Central memory CD8-positive, alpha-beta T cell (primary cell): ENCODE data around the gene ELP4.
"Not testable (repeated sequence)": the region's sequence is repeated elsewhere in the genome, so short reads cannot be mapped to it uniquely, and the experiment has no call there.

ENCODE experiments used
- ATAC-seq: fragments of 150-1000 bp; cut with Tn5 transposase; replicated peaks from 2 replicates; pipeline ENCODE4 v1.10.0; 2022; ENCODE audit warnings: mild to moderate bottlenecking, moderate FRiP score, moderate number of reproducible peaks; ENCODE audit not compliant: poor library complexity, severe bottlenecking; ENCODE audit errors: extremely low read depth
- DNase-seq, 2 donors: peaks; one replicate each; pipeline ENCODE4 v3.0.0; 2021; ENCODE audit warnings: low spot score in 2 of 2
- H3K27ac Mint-ChIP-seq: one replicate; pipeline ENCODE4 v1.8.0; 2022; ENCODE audit warnings: low read depth, mild to moderate bottlenecking, moderate library complexity, mixed read lengths
- H3K27me3 Mint-ChIP-seq: one replicate; pipeline ENCODE4 v1.8.0; 2022; ENCODE audit warnings: mixed read lengths
- H3K36me3 Mint-ChIP-seq: one replicate; pipeline ENCODE4 v1.8.0; 2022; ENCODE audit warnings: mild to moderate bottlenecking, moderate library complexity, mixed read lengths; ENCODE audit not compliant: insufficient read depth
- H3K4me1 Mint-ChIP-seq: one replicate; pipeline ENCODE4 v1.8.0; 2022; ENCODE audit warnings: mixed read lengths
- H3K4me3 Mint-ChIP-seq: one replicate; pipeline ENCODE4 v1.8.0; 2022; ENCODE audit warnings: mild to moderate bottlenecking, moderate library complexity, mixed read lengths
- H3K9me3 Mint-ChIP-seq: one replicate; pipeline ENCODE4 v1.8.0; 2022; ENCODE audit warnings: mixed read lengths

ELP4 gene

DNA sequence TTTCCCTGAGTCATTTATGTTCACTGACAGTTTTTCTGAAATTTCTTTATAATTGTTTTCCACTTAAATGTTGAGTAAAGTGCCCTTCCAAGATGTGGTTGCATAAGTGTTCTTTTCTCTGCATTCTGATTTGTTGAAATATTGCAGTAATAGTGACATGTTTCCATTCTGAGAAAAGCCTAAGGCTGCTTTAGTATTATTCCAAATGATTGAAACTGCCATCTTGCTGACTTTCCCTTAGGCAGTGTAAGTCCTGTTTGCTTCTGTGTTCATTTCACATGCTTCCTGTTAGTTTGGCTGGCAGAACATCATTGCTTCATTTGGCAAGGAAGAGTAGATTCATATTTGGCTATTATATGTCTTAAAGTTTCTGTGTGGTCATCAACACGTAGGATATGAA, 146.5 kb downstream of the ELP4 start:
- no peak for DNase-seq
- no peak overlapping the region for H3K4me3 Mint-ChIP-seq
- H3K27me3 Mint-ChIP-seq: no peaks in the 10 kb centered on the region
- no peaks in the 10 kb centered on the region for H3K9me3 Mint-ChIP-seq
- no peaks in the 10 kb centered on the region for H3K4me1 Mint-ChIP-seq
- ATAC-seq: no peak
- H3K27ac Mint-ChIP-seq: no peak overlapping the region
- H3K36me3 Mint-ChIP-seq: no peaks in the 10 kb centered on the region

DNA sequence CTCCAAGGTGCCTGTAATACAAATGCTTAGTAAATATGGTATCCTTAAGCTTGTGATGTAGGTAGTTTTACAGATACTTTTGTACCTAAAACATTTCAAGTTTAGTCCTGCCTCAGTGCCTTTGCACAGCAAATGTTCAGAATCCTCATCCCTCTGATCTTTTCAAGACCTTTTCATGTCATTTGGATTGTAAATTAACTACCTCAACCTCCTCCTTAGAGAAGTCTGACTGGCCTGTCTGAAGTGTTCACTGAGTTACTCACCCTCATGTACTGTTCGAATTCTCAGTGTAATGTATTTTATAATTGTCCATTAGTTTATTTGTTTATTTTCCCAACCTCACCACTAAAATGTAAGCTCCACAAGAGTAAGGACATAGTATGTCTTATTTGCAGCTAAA, 147.5 kb downstream of the ELP4 start:
- H3K4me1 Mint-ChIP-seq: no peaks in the 10 kb centered on the region
- no peaks in the 10 kb centered on the region for H3K36me3 Mint-ChIP-seq
- H3K27ac Mint-ChIP-seq: no peak overlapping the region
- DNase-seq (no peak), ATAC-seq (no peak)
- H3K27me3 Mint-ChIP-seq: no peaks in the 10 kb centered on the region
- H3K9me3 Mint-ChIP-seq: no peaks in the 10 kb centered on the region
- H3K4me3 Mint-ChIP-seq: no peak overlapping the region

DNA sequence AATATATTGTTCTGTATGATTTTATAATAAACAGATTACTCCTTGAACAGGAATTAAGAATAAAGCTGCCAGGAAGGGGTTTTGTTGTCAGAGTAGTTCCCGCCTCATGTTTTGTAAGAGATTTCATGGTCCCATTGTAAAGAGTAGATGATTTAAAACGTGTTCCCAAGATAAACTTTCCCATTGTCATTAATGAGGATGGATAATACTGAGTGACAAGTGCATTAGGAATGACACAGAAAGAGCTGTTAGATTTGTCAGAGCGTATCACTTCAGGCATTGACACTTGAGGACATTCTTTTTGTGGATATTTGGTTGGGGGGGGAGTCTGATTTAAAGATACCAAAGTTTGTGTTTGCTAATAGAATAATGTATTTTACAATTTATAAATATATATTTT, 154.6 kb downstream of the ELP4 start:
- DNase-seq (no peak), ATAC-seq (no peak)
- Mint-ChIP-seq H3K4me3 (no peak overlapping the region), H3K4me1 (no peaks in the 10 kb centered on the region), H3K27me3 (no peaks in the 10 kb centered on the region), H3K9me3 (no peaks in the 10 kb centered on the region), H3K36me3 (no peaks in the 10 kb centered on the region), H3K27ac (no peak overlapping the region)

DNA sequence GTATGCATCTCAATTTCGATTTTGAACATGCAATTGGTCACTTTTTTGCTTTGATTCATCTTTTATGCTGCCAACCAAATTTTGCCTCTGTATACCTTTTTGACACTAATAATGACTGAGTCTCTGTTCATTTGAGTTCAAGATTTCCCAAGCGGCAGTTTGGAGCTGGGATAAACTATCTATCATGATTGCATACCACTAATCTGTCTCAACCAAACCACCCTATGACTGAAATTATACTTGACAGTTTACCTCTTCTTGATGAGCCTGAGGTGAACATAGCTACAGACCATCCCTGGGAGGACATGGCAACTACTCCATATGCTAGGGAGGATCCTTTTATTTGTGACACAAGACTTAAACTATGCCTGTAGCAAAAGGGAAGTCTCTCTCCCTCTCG, 155.4 kb downstream of the ELP4 start:
- no peaks in the 10 kb centered on the region for H3K9me3 Mint-ChIP-seq
- no peak overlapping the region for H3K27ac Mint-ChIP-seq
- H3K36me3 Mint-ChIP-seq: peaks cover 1% of the 10 kb centered on the region
- DNase-seq (no peak), ATAC-seq (no peak)
- no peaks in the 10 kb centered on the region for H3K4me1 Mint-ChIP-seq
- H3K4me3 Mint-ChIP-seq: no peak overlapping the region
- H3K27me3 Mint-ChIP-seq: no peaks in the 10 kb centered on the region

DNA sequence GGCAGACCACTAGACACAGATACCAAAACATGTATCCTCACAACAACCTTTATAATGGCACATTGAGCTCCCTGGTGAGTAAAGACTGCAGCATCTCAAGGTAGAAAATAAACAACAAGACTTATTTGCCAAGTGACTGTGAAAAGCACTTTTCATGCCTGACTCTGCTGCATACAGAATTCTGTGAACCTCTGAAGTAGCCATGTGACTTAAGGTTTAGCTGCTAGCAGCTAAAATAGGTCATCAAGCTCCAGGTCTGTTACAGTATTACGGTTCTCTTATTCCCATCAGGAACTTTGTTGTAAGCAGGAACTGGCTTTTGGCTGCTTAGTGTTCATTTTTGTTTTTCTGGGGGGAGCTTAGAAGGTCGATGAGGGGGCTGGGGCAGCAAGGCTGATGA, 162.1 kb downstream of the ELP4 start:
- peaks cover 1% of the 10 kb centered on the region for H3K36me3 Mint-ChIP-seq
- no peaks in the 10 kb centered on the region for H3K27me3 Mint-ChIP-seq
- no peaks in the 10 kb centered on the region for H3K4me1 Mint-ChIP-seq
- H3K4me3 Mint-ChIP-seq: no peak overlapping the region
- no peak overlapping the region for H3K27ac Mint-ChIP-seq
- ATAC-seq (no peak), DNase-seq (no peak)
- H3K9me3 Mint-ChIP-seq: no peaks in the 10 kb centered on the region

DNA sequence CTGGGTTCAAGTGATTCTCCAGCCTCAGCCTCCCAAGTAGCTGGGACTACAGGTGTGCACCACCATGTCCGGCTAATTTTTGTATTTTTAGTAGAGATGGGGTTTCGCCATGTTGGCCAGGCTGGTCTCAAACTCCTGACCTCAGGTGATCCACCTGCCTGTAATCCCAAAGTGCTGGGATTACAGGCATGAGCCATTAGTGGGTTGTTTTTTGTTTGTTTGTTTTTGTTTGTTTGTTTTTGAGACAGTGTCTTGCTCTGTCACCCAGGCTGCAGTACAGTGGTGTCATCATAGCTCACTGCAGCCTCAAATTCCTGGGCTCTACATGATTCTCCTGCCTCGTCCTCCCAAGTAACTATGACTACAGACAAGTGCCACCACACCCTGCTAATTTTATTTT, 163.5 kb downstream of the ELP4 start:
- H3K36me3 Mint-ChIP-seq, DNase-seq, ATAC-seq, H3K27me3 Mint-ChIP-seq, H3K27ac Mint-ChIP-seq, H3K4me1 Mint-ChIP-seq, H3K9me3 Mint-ChIP-seq, H3K4me3 Mint-ChIP-seq: not testable (repeated sequence)

DNA sequence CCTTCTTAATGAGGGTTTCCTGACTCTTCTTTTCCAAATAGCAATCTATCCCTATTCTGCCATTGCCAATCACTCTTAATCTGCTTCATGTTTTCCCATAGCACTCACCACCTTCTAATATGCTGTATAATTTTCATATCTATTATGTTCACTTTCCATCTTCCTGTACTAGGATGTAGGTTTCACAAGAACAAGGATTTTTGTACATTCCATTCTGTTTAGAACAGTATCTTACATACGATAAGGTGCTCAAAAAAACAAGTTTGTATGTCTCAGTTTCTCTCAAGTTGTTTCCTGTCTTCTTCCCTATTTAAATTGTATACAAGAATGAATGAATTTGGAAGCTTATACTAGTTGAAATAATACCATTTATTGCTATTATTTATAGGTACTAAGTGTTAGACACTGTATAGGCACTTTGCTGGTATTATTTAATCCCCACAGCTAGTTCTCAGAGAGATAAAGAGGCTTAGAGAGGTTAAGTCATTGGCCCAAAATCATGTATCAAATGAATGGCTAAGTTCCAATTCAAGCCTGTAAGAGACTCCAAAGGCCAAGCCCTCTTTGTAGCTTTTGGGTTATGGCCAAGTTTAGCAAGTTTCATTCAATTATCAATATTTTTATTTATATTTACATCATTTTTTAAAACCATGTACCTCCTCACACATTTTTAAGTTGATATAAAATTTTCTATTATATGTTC, 166.9 kb downstream of the ELP4 start:
- Mint-ChIP-seq H3K27ac (no peak overlapping the region), H3K4me1 (no peaks in the 10 kb centered on the region), H3K4me3 (no peak overlapping the region), H3K27me3 (no peaks in the 10 kb centered on the region), H3K9me3 (no peaks in the 10 kb centered on the region), H3K36me3 (no peaks in the 10 kb centered on the region)
- no peak for DNase-seq
- no peak for ATAC-seq

DNA sequence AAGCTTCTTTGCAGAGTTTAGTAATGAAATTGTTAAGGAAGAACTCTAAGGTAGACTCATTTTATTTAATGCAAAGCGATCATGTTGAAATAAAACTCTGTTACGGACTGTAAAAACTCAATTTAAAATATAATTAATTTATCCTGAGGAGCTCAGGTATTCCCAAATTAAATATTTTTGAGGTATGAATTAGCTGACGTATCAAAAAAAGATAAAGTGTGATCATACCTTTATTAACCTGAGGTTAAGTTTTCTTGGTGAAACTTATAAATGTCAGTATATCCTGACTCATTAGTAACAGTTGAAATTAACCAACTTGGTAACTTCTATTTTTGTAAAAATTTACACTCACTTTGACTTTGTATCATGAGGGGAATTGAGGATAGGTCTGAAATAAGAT, 171.2 kb downstream of the ELP4 start:
- Mint-ChIP-seq H3K36me3 (no peaks in the 10 kb centered on the region), H3K9me3 (no peaks in the 10 kb centered on the region), H3K4me1 (no peaks in the 10 kb centered on the region), H3K27me3 (no peaks in the 10 kb centered on the region), H3K27ac (no peak overlapping the region), H3K4me3 (no peak overlapping the region)
- DNase-seq (no peak), ATAC-seq (no peak)

DNA sequence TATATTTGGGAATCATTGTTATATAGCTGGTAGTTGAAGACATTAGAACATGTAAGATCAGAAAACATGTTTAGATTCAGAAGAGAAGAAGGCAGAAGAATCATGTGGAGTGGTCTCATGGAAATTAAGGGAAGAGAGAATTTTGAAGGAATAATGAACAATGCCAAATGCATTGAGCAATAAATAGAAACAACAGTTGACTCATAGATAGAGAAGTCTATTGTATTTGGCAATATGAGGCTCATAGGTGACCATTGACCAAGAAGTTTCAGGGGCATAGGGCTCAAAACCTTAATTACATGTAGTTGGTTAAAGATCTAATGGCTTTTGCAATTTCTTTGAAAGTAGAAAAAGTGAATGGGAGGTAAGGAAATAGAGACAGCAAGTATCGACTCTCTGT, 177.7 kb downstream of the ELP4 start:
- Mint-ChIP-seq H3K27ac (no peak overlapping the region), H3K36me3 (peaks cover 2% of the 10 kb centered on the region), H3K27me3 (no peaks in the 10 kb centered on the region), H3K4me1 (peaks cover 6% of the 10 kb centered on the region), H3K9me3 (no peaks in the 10 kb centered on the region), H3K4me3 (no peak overlapping the region)
- no peak for DNase-seq
- no peak for ATAC-seq

DNA sequence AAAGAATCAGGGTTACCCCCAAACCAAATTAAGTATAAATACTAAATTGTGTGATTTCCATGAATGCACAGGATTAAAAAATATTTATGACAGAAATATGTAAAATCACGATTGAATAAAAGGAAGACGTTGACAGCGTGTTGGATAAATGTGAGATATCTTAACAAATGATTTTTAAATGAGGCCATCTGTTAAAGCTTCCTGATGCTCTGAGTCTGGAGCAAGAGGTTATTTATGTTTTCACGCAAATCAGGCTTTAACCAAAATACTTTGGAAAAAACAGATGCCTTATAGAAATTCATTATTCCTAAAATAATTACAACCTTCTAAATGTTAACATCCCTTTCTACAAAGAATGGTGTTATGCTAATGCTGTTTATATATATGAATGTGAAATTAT, 178.3 kb downstream of the ELP4 start:
- Mint-ChIP-seq H3K27me3 (no peaks in the 10 kb centered on the region), H3K4me3 (no peak overlapping the region), H3K4me1 (peaks cover 6% of the 10 kb centered on the region), H3K9me3 (no peaks in the 10 kb centered on the region), H3K36me3 (peaks cover 2% of the 10 kb centered on the region), H3K27ac (no peak overlapping the region)
- ATAC-seq (no peak), DNase-seq (no peak)

DNA sequence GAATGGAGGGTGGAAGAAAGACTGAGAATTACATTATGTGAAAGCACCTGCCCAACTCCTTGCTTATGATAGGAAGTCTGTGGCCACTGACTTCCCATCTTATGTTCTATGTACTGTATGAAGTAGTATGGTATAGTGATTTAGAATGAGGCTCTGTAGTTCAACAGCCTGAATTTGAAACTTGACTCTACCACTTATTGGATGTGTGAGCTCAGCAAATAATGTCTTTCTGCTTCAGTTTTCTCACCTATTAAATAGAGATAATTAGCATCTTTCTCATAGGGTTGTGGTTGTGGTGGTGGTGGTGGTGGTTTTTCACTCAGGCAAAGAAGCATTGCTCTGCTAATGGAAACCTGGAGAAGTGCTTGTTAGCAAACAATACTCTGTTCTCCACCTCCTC, 180.0 kb downstream of the ELP4 start:
- Mint-ChIP-seq H3K4me3 (no peak overlapping the region), H3K9me3 (no peaks in the 10 kb centered on the region), H3K27me3 (no peaks in the 10 kb centered on the region), H3K36me3 (peaks cover 2% of the 10 kb centered on the region), H3K27ac (peak overlapping the region; percentile 49), H3K4me1 (peaks cover 6% of the 10 kb centered on the region)
- DNase-seq: no peak
- ATAC-seq: no peak

DNA sequence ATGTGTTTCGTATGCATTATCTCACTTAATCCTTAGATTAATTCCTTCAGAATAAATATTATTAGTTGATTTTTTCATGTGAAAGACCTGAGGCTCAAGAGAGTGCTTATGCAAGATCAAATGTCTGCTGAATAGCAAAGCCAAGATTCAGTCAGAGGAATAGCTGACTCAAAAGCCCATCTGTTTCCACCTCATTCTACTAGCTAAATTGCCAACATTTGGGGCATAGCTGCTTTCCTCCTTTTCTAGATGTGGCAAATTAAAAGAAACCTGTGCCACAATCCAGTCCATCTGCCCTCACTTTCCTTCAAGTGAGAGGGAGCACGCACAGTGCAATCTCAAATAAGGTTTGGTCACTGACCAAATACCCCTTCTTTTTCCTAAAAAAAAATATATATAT, 180.5 kb downstream of the ELP4 start:
- Mint-ChIP-seq H3K4me1 (peaks cover 6% of the 10 kb centered on the region), H3K36me3 (peaks cover 2% of the 10 kb centered on the region), H3K9me3 (no peaks in the 10 kb centered on the region), H3K4me3 (no peak overlapping the region), H3K27ac (peak overlapping the region; percentile 49), H3K27me3 (no peaks in the 10 kb centered on the region)
- ATAC-seq: no peak
- DNase-seq: no peak

DNA sequence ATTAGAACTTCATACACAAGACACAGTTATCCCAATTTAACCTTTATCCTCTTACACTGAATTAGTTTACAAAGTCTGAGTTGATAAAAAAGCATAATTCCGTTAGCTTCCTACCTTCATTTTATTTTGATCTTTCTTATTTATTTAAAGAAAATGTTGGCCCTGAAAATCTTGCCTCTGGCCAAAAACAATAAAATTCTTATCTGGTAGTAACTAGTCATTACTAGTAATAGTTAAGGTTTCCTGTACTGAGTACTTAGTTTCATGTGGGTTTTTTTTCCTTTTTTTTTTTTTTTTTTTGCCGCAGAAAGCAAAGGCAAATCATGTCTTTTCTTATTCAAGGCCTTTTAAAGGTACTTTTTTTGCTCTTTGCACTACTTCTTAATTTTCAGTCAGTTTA, 180.9 kb downstream of the ELP4 start:
- Mint-ChIP-seq H3K36me3 (peaks cover 2% of the 10 kb centered on the region), H3K9me3 (no peaks in the 10 kb centered on the region), H3K4me3 (no peak overlapping the region), H3K27ac (no peak overlapping the region), H3K27me3 (no peaks in the 10 kb centered on the region), H3K4me1 (peaks cover 6% of the 10 kb centered on the region)
- no peak for DNase-seq
- no peak for ATAC-seq

DNA sequence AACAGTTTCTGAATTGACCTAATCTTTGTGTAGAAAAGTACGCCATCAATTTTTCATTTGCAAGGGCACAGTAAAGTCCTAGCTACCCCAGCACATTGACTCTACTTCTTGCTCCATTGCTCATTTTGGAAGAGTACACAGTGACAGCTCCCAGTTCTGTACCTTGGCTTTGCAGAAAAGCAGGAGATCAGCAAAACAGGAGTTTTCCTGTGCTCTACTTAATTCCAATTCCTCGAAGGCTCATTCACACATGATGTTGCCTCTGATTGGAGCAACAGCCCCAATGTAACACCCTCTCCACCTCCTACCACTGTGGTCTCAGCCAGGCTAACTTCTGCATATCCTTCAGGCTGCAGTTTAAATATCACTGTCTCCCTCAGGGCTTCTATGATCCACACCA, 182.9 kb downstream of the ELP4 start:
- peaks cover 2% of the 10 kb centered on the region for H3K36me3 Mint-ChIP-seq

More for the DNA sequence above, 182.9 kb downstream of the ELP4 start:
- ATAC-seq (no peak), DNase-seq (no peak)
- Mint-ChIP-seq H3K27ac (no peak overlapping the region), H3K4me3 (no peak overlapping the region), H3K4me1 (peaks cover 19% of the 10 kb centered on the region), H3K9me3 (no peaks in the 10 kb centered on the region), H3K27me3 (no peaks in the 10 kb centered on the region)
